Stimulated activated CD8-positive, alpha-beta memory T cell treated with anti-CD3 and anti-CD28 coated beads, Interleukin-15, amount 100 ng/mL, for 4 hours (primary cell): Measurements from ENCODE around the gene FAM13A.

ENCODE experiments used
- DNase-seq, 2 donors: peaks; one replicate each; pipeline ENCODE4 v3.0.0-alpha.2; 2020; ENCODE audit warnings: low read depth in 2 of 2

Gene FAM13A

GRCh38 chr4:88747351-88747750, 309.6 kb downstream of the FAM13A start:
- DNase-seq, result no peak

- DNase-seq, result no peak
These were observed 310.8 kb downstream of the FAM13A start for GRCh38 chr4:88746206-88746605.

GRCh38 chr4:88745581-88746163, 311.3 kb downstream of the FAM13A start:
- no peak for DNase-seq

GRCh38 chr4:88745175-88745574, 311.8 kb downstream of the FAM13A start:
- no peak for DNase-seq

GRCh38 chr4:88744609-88745008, 312.4 kb downstream of the FAM13A start:
- no peak for DNase-seq

- DNase-seq, result no peak
These were observed 313.3 kb downstream of the FAM13A start for GRCh38 chr4:88743696-88744095.

- no peak for DNase-seq
These were observed 314.4 kb downstream of the FAM13A start for GRCh38 chr4:88742561-88742960.

- DNase-seq, result no peak
These were observed 318.8 kb downstream of the FAM13A start for GRCh38 chr4:88738180-88738579.

- no peak for DNase-seq
These were observed 319.6 kb downstream of the FAM13A start for GRCh38 chr4:88737307-88737941.

GRCh38 chr4:88736264-88736663, 320.7 kb downstream of the FAM13A start:
- no peak for DNase-seq

GRCh38 chr4:88735564-88735963, 321.4 kb downstream of the FAM13A start:
- DNase-seq, result no peak

GRCh38 chr4:88734403-88734949, 322.5 kb downstream of the FAM13A start:
- DNase-seq, result no peak

- DNase-seq, result no peak
These were observed 324.1 kb downstream of the FAM13A start for GRCh38 chr4:88732714-88733368.

- no peak for DNase-seq
These were observed 325.6 kb downstream of the FAM13A start for GRCh38 chr4:88731381-88731780.

GRCh38 chr4:88730811-88731210, 326.2 kb downstream of the FAM13A start:
- DNase-seq, result no peak

GRCh38 chr4:88729146-88729760, 327.7 kb downstream of the FAM13A start:
- DNase-seq, result no peak

- DNase-seq, result no peak
These were observed 328.8 kb downstream of the FAM13A start for GRCh38 chr4:88728146-88728545.

GRCh38 chr4:88725986-88726385, 331.0 kb downstream of the FAM13A start:
- no peak for DNase-seq

GRCh38 chr4:88725143-88725542, 331.8 kb downstream of the FAM13A start:
- DNase-seq, result no peak

GRCh38 chr4:88724406-88724805, 332.6 kb downstream of the FAM13A start:
- DNase-seq, result no peak

- no peak for DNase-seq
These were observed 334.2 kb downstream of the FAM13A start for GRCh38 chr4:88722828-88723227.

- no peak for DNase-seq
These were observed 334.7 kb downstream of the FAM13A start for GRCh38 chr4:88722276-88722780.
